Subcutaneous abdominal adipose tissue (tissue), 5 donors: ENCODE data around the gene DFFA.
"Not testable (repeated sequence)": the region's sequence is repeated elsewhere in the genome, so short reads cannot be mapped to it uniquely, and the experiment has no call there.

Experiments
- H3K27ac ChIP-seq: one replicate; pipeline ENCODE4 v1.7.0; 2013; ENCODE audit warnings: low read depth, mild to moderate bottlenecking, inconsistent platforms, low read length, moderate library complexity
- H3K27me3 ChIP-seq, 5 donors: one replicate each; pipeline ENCODE4 v1.7.0; 2013; ENCODE audit warnings: low read length in 5 of 5, inconsistent platforms in 1 of 5; ENCODE audit not compliant: control insufficient read depth in 5 of 5, insufficient read depth in 4 of 5
- H3K36me3 ChIP-seq, 5 donors: one replicate each; pipeline ENCODE4 v1.7.0; 2013; ENCODE audit warnings: low read length in 5 of 5; ENCODE audit not compliant: control insufficient read depth in 5 of 5, insufficient read depth in 5 of 5
- H3K4me1 ChIP-seq, 5 donors: one replicate each; pipeline ENCODE4 v1.7.0; 2013; ENCODE audit warnings: low read length in 5 of 5, mild to moderate bottlenecking in 3 of 5, moderate library complexity in 1 of 5; ENCODE audit not compliant: control insufficient read depth in 5 of 5, insufficient read depth in 5 of 5
- H3K4me3 ChIP-seq, 5 donors: one replicate each; pipeline ENCODE4 v1.7.0; 2013; ENCODE audit warnings: low read length in 5 of 5, low read depth in 1 of 5
- H3K9ac ChIP-seq, 5 donors: one replicate each; pipeline ENCODE4 v1.7.0; 2013; ENCODE audit warnings: low read length in 5 of 5, mild to moderate bottlenecking in 4 of 5, moderate library complexity in 3 of 5
- H3K9me3 ChIP-seq, 5 donors: one replicate each; pipeline ENCODE4 v1.7.0; 2013; ENCODE audit warnings: low read length in 5 of 5; ENCODE audit not compliant: control insufficient read depth in 5 of 5
- donor health status: healthy.
- donor health status: healthy.
- donor health status: healthy.
- donor health status: healthy.
- donor health status: healthy.

The DFFA gene

GRCh38 chr1:10421637-10422036 lies 50.7 kb downstream of the DFFA start:
- Histone ChIP-seq H3K4me1 (peaks cover 0 to 25% (median 15%) of the 10 kb centered on the region in 5 donors), H3K36me3 (peaks cover 0 to 48% (median 36%) of the 10 kb centered on the region in 5 donors), H3K9me3 (no peaks in the 10 kb centered on the region), H3K9ac (no peak overlapping the region), H3K4me3 (no peak overlapping the region), H3K27ac (no peak overlapping the region), H3K27me3 (no peaks in the 10 kb centered on the region)

GRCh38 chr1:10419351-10419750 lies 53.0 kb downstream of the DFFA start:
- Histone ChIP-seq H3K27ac (peak overlapping the region; percentile 76), H3K9me3 (no peaks in the 10 kb centered on the region), H3K4me3 (no peak overlapping the region), H3K9ac (peak overlapping the region in 1 of 5 donors; percentile 25), H3K4me1 (peaks cover 2 to 32% (median 19%) of the 10 kb centered on the region in 5 donors), H3K36me3 (peaks cover 7 to 64% (median 52%) of the 10 kb centered on the region in 5 donors), H3K27me3 (no peaks in the 10 kb centered on the region)

GRCh38 chr1:10418741-10419140 lies 53.6 kb downstream of the DFFA start:
- not testable (repeated sequence) for H3K27ac ChIP-seq, H3K4me3 ChIP-seq, H3K9me3 ChIP-seq, H3K9ac ChIP-seq, H3K27me3 ChIP-seq
- H3K36me3 ChIP-seq: peaks cover 7 to 71% (median 55%) of the 10 kb centered on the region in 5 donors
- H3K4me1 ChIP-seq: peaks cover 0 to 26% (median 16%) of the 10 kb centered on the region in 5 donors

- H3K9ac ChIP-seq: peak overlapping the region in 1 of 5 donors; percentile 54
- peaks cover 25 to 89% (median 80%) of the 10 kb centered on the region in 5 donors for H3K36me3 ChIP-seq
- peaks cover 0 to 24% (median 16%) of the 10 kb centered on the region in 5 donors for H3K4me1 ChIP-seq
- H3K9me3 ChIP-seq, H3K4me3 ChIP-seq, H3K27me3 ChIP-seq: not testable (repeated sequence)
- H3K27ac ChIP-seq: peak overlapping the region; percentile 84
These were observed 56.4 kb downstream of the DFFA start for GRCh38 chr1:10415967-10416366.

- H3K4me3 ChIP-seq: peak overlapping the region in 1 of 5 donors; percentile 27
- peaks cover 27 to 91% (median 80%) of the 10 kb centered on the region in 5 donors for H3K36me3 ChIP-seq
- H3K9me3 ChIP-seq: no peaks in the 10 kb centered on the region
- H3K4me1 ChIP-seq: peaks cover 0 to 21% (median 13%) of the 10 kb centered on the region in 5 donors
- peak overlapping the region; percentile 84 for H3K27ac ChIP-seq
- peak overlapping the region in 3 of 5 donors; percentile 21 to 59 (median 46) for H3K9ac ChIP-seq
- H3K27me3 ChIP-seq: no peaks in the 10 kb centered on the region
These were observed 57.0 kb downstream of the DFFA start for GRCh38 chr1:10415211-10415930.

- H3K36me3 ChIP-seq: peaks cover 31 to 93% (median 84%) of the 10 kb centered on the region in 5 donors
- no peak overlapping the region for H3K4me3 ChIP-seq
These were observed 65.1 kb downstream of the DFFA start for GRCh38 chr1:10407201-10407600.

More at GRCh38 chr1:10407201-10407600, 65.1 kb downstream of the DFFA start:
- Histone ChIP-seq H3K4me1 (no peaks in the 10 kb centered on the region), H3K9ac (no peak overlapping the region), H3K27me3 (no peaks in the 10 kb centered on the region), H3K9me3 (no peaks in the 10 kb centered on the region), H3K27ac (no peak overlapping the region)
